ENCODE results near the gene KPNB1.

DNA sequence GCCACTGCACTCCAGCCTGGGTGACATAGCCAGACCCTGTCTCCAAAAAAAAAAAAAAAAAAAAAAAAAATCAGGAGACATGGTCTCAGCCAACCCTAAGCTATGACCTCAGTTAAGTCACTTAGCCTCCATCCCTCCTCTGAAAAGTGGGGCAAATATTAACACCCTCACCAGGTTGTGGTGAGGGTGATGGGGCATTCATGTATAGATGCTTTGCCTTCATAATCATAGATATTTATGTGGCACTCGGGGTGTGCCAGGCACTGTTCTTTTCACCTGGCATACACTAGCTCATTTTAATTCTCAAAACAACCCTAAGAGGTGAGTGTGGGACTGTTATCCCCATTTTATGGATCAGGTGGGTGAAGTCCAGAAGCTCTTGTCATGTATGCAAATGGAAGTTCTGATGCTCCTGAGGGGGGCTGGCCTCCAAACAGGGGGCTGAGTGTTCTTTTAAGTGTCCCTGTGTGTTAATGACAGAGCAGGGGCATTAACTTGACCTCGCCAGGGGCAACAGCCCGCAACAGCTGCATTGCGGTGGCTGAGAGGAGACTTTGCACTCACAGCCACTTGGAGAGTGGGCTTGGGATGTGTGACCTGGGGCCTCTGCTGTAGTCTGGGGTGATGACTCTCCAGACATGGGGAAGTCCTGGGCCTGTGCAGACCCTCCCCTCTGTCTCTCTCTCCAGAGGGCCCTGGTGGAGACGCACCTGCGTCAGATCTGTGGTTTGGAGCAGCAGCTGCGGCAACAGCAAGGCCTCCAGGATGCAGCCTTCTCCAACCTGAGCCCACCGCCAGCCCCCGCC, 48.4 kb downstream of the KPNB1 start:
- no peak for TF ChIP-seq GATA2 (IDR thresholded peaks at IDR 0.05; ENCODE audit: low read depth, low read length)
- no peak for TF ChIP-seq GATA3 (IDR thresholded peaks at IDR 0.05; ENCODE audit: low read depth, low read length)
